GM12875 (cell line): ENCODE data around the gene SMC3.
"Not testable (repeated sequence)": the region's sequence is repeated elsewhere in the genome, so short reads cannot be mapped to it uniquely, and the experiment has no call there.

Source experiments
- H3K4me3 ChIP-seq: one replicate; pipeline ENCODE4 v1.5.1; 2011; ENCODE audit warnings: low read depth, low read length, control low read depth
- CTCF ChIP-seq: IDR thresholded peaks from 2 replicates; pipeline ENCODE4 v1.5.1; 2011; ENCODE audit warnings: low read depth, mild to moderate bottlenecking, control low read depth, inconsistent platforms, low read length, moderate library complexity, borderline replicate concordance; ENCODE audit not compliant: insufficient read depth

SMC3 gene

GRCh38 chr10:110616493-110617033 lies 49.1 kb downstream of the SMC3 start:
- H3K4me3 ChIP-seq: no peak overlapping the region
- TF ChIP-seq CTCF: no peak

- H3K4me3 ChIP-seq: no peak overlapping the region
- no peak for TF ChIP-seq CTCF
Measured at GRCh38 chr10:110617425-110618229, 50.1 kb downstream of the SMC3 start.

GRCh38 chr10:110618230-110618610 lies 50.7 kb downstream of the SMC3 start:
- H3K4me3 ChIP-seq: no peak overlapping the region
- no peak for TF ChIP-seq CTCF

GRCh38 chr10:110619514-110620397 lies 52.3 kb downstream of the SMC3 start:
- H3K4me3 ChIP-seq: no peak overlapping the region
- TF ChIP-seq CTCF: no peak

GRCh38 chr10:110620398-110620719 lies 52.9 kb downstream of the SMC3 start:
- TF ChIP-seq CTCF: no peak
- no peak overlapping the region for H3K4me3 ChIP-seq

- not testable (repeated sequence) for H3K4me3 ChIP-seq
Measured at GRCh38 chr10:110623316-110623715, 55.8 kb downstream of the SMC3 start.

- H3K4me3 ChIP-seq: no peak overlapping the region
- no peak for TF ChIP-seq CTCF
Measured at GRCh38 chr10:110625356-110625894, 57.9 kb downstream of the SMC3 start.
